A549 treated with CpdA at 1 μM for 4 hours (cell line): Measurements from ENCODE around the gene PSMA5. TPM values are rescaled to one million over a fixed set of nuclear protein-coding genes. Genes with fewer than 3 reads are reported as not detected.

Source experiments
- total RNA-seq: library from RNA; stranded (reverse); fragments of 200-300 nt; extraction: Qiagen RNA extraction; gene quantifications from 5 replicates; pipeline ENCODE4 v1.2.3, GENCODE V29; 2022; ENCODE audit warnings: low read depth

Gene PSMA5
- 109 to 121 TPM (median 116 TPM) in 5 replicates for total RNA-seq

GRCh38 chr1:109426281-109427170 is at the start of gene PSMA5:
TSS of gene PSMA5 (minus strand) at chr1:109426448. CDS start at chr1:109426330, 118 bp downstream.

GRCh38 chr1:109466452-109467300 is 40.4 kb upstream of the PSMA5 start, which contains the start of gene SYPL2:
TSS of gene SYPL2 (plus strand) at chr1:109466546. CDS start at chr1:109466844, 298 bp downstream.

GRCh38 chr1:109397581-109398342 is 28.5 kb downstream of the PSMA5 start, which contains the start of gene SORT1:
TSS of gene SORT1 (minus strand) at chr1:109397918. CDS start at chr1:109397892, 26 bp downstream.

Other genes starting within 250 kb of the PSMA5 start
- 97.7 to 110 TPM (median 104 TPM) in 5 replicates for gene SARS1, start 212.5 kb downstream of the PSMA5 start, total RNA-seq
- gene CELSR2, start 176.9 kb downstream of the PSMA5 start, total RNA-seq: 3.8 to 6.4 TPM (median 5.5 TPM) in 5 replicates
- 21.3 to 26.8 TPM (median 24.2 TPM) in 5 replicates for gene PSRC1, start 143.3 kb downstream of the PSMA5 start, total RNA-seq
- gene MYBPHL, start 119.4 kb downstream of the PSMA5 start, total RNA-seq: not detected in 5 replicates
- 3.4 to 5.0 TPM (median 3.7 TPM) in 5 replicates for gene SORT1, start 28.5 kb downstream of the PSMA5 start, total RNA-seq
- gene SYPL2, start 40.1 kb upstream of the PSMA5 start, total RNA-seq: 0.07 to 0.23 TPM (median 0.13 TPM) in 5 replicates
- 1.7 to 2.8 TPM (median 2.6 TPM) in 5 replicates for gene ATXN7L2, start 57.5 kb upstream of the PSMA5 start, total RNA-seq
- gene CYB561D1, start 67.6 kb upstream of the PSMA5 start, total RNA-seq: 3.2 to 5.0 TPM (median 4.0 TPM) in 5 replicates
- gene AMIGO1, start 83.3 kb upstream of the PSMA5 start, total RNA-seq: 0.84 to 1.3 TPM (median 1.2 TPM) in 5 replicates
- gene GPR61, start 113.4 kb upstream of the PSMA5 start, total RNA-seq: not detected in 5 replicates
- 4.6 to 5.5 TPM (median 4.8 TPM) in 5 replicates for gene GNAI3, start 122.2 kb upstream of the PSMA5 start, total RNA-seq
- gene GNAT2, start 193.2 kb upstream of the PSMA5 start, total RNA-seq: 0.06 to 0.54 TPM in 2 of 5 replicates, not detected in the others
- 25.2 to 33.1 TPM (median 31.1 TPM) in 5 replicates for gene AMPD2, start 193.4 kb upstream of the PSMA5 start, total RNA-seq
- 7.9 to 10.1 TPM (median 9.5 TPM) in 5 replicates for gene GSTM4, start 229.7 kb upstream of the PSMA5 start, total RNA-seq
- gene GSTM2, start 241.6 kb upstream of the PSMA5 start, total RNA-seq: 3.2 to 5.1 TPM (median 3.4 TPM) in 5 replicates